Measurements from ENCODE around the gene SCYGR6. TPM values are rescaled to one million over a fixed set of nuclear protein-coding genes. Genes with fewer than 3 reads are reported as not detected.
"Not testable (repeated sequence)": the region's sequence is repeated elsewhere in the genome, so short reads cannot be mapped to it uniquely, and the experiment has no call there.

Gene SCYGR6, protein sequence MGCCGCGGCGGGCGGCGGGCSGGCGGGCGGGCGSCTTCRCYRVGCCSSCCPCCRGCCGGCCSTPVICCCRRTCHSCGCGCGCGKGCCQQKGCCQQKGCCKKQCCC
- not detected for total RNA-seq

DNA sequence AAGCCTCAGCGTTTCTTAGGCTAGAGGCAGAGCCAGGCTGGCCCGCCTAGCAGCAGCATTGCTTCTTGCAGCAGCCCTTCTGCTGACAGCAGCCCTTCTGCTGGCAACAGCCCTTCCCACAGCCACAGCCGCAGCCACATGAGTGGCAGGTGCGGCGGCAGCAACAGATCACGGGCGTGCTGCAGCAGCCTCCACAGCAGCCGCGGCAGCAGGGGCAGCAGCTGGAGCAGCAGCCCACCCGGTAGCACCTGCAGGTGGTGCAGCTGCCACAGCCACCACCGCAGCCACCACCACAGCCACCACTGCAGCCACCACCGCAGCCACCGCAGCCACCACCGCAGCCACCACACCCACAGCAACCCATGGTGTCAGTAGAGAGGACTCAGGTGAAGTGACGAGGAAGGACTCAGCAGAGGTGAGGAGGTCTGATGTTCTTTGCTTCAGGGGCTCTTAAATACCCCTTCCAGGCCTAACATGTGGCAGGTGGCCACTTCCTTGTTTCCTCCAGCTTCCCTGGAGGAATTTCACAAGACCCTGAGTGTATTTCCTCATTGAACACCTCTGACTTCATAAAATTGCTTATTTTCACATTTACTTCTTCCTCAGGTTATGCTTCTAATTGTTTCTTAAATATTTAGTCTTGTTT, at the start of gene SCYGR6:
SCYGR6 (minus strand) TSS at position 364 of the 646 bp plus-strand sequence; CDS start at position 364, 0 bp downstream.
- H3K9me3 Mint-ChIP-seq (ENCODE audit: low read depth), result no peaks in the 10 kb centered on the region
- no peak within 1 kb of the TSS for H3K27ac Mint-ChIP-seq
- CTCF ChIA-PET, result no interaction called here
- H3K4me3 Mint-ChIP-seq, result no peak within 1 kb of the TSS
- H3K4me1 Mint-ChIP-seq, result no peaks in the 10 kb centered on the region
- DNase-seq (no peak), ATAC-seq (no peak)
- H3K27me3 Mint-ChIP-seq, result peaks cover 18% of the 10 kb centered on the region
- no peaks in the 10 kb centered on the region for H3K36me3 Mint-ChIP-seq

DNA sequence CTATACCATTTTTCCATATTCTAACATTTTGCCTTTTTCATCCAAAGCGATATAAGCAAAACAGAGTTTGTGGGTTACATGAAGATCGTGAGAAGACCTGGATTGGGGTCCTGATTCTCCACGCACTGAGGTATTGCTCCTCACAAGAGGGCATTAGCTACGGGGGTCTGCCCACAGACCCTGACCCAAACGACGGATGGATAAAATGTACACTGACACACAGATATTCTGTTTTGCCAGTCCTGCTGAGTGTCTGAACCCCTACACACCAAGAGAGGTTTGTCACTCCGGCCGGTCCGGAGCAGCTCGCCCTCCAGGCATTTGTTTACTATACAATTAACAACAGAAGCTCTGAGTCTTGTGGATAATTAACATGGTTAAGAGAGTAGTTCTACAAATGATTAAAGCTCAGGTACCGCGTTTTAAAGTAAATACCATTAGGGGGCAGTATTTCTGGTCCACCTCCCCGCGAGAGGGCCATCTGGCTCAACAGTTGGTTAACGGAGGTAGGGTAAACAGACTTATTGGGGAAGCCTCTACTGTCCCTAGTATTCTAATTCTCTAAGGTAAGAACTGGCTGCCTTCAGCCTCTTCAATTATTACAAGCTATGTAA, 49.6 kb upstream of the SCYGR6 start:
- Mint-ChIP-seq H3K4me3 (no peak overlapping the region), H3K9me3 (ENCODE audit: low read depth) (no peaks in the 10 kb centered on the region), H3K27ac (no peak overlapping the region), H3K4me1 (peaks cover 3% of the 10 kb centered on the region), H3K27me3 (peaks cover 3% of the 10 kb centered on the region), H3K36me3 (no peaks in the 10 kb centered on the region)
- ATAC-seq, result no peak
- DNase-seq, result no peak
- CTCF ChIA-PET, result interaction anchor here (0.8 to 1.3 kb wide), 5 partner anchors 8 to 1576 kb away, joined by 3 to 4 read pairs (median 3); no protein-coding TSS in a partner anchor

DNA sequence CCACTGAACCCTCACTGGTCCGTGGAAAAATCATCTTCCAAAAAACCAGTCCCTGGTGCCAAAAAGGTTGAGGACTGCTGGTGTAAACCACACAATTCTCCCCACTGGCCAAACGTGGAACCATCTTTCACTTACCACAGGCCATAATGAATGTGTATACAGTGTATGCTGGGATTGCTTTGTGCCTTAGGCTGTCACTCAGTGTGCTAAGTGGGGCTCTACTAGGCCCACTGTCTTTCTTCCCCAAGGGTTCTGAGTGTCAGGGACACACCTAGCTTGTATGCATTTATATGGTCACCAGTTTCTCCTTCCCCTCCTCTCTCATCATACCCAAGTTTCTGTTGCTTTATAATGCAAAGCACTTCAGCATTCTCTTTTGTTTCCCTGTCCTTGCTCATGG, 48.4 kb upstream of the SCYGR6 start:
- Mint-ChIP-seq H3K4me3 (no peak overlapping the region), H3K4me1 (peaks cover 3% of the 10 kb centered on the region), H3K27me3 (no peaks in the 10 kb centered on the region), H3K9me3 (ENCODE audit: low read depth) (no peaks in the 10 kb centered on the region), H3K27ac (no peak overlapping the region), H3K36me3 (no peaks in the 10 kb centered on the region)
- DNase-seq, result no peak
- CTCF ChIA-PET, result interaction anchor here (0.9 to 1.3 kb wide), 2 partner anchors 17 to 115 kb away, joined by 3 to 4 read pairs; no protein-coding TSS in a partner anchor
- ATAC-seq, result no peak

DNA sequence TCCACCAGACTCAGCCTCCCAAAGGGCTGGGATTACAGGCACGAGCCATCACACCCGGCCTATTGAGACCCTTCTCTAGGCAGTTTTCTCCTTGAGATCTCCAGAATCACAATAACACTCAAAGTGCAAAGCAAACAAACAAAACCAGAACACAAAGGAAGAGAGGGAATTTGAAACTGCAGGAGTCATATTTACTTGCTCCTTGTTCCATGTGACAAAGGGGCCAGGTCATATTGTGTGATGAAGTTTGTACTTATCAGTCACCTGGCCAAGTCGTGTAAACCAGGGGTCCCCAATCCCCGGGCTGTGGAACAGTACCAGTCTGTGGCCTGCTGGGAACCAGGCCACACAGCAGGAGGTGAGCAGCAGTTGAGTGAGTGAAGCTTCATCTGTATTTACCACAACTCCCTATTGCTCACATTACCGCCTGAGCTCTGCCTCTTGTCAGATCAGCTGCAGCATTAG, 47.7 kb upstream of the SCYGR6 start:
- Mint-ChIP-seq H3K36me3 (no peaks in the 10 kb centered on the region), H3K27me3 (no peaks in the 10 kb centered on the region), H3K27ac (no peak overlapping the region), H3K9me3 (ENCODE audit: low read depth) (no peaks in the 10 kb centered on the region), H3K4me3 (no peak overlapping the region), H3K4me1 (peaks cover 3% of the 10 kb centered on the region)
- DNase-seq (no peak), ATAC-seq (no peak)
- CTCF ChIA-PET, result no interaction called here

DNA sequence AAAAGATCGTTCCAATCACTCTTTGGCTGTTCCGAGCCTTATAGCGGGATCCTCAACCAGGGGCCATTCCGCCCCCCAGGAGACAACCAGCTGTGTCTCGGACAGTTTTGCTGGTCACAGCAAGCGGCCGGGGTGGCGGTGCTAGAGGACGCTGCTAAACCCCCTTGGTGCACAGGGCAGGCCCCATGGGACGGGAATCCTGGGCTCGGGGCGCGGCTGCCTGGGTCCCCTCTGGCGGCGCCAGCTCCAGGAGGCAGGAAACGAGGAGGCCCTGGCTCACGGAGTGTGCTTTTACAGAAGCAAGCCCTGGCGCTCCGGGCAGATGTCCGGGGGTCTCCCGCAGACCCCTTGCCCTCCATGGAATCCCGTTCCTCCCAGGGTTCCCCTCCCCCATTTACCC, 43.3 kb upstream of the SCYGR6 start:
- CTCF ChIA-PET, result interaction anchor here (1.7 kb wide), 1 partner anchor 16 kb away, joined by 4 read pairs; no protein-coding TSS in a partner anchor
- H3K36me3 Mint-ChIP-seq, result no peaks in the 10 kb centered on the region

DNA sequence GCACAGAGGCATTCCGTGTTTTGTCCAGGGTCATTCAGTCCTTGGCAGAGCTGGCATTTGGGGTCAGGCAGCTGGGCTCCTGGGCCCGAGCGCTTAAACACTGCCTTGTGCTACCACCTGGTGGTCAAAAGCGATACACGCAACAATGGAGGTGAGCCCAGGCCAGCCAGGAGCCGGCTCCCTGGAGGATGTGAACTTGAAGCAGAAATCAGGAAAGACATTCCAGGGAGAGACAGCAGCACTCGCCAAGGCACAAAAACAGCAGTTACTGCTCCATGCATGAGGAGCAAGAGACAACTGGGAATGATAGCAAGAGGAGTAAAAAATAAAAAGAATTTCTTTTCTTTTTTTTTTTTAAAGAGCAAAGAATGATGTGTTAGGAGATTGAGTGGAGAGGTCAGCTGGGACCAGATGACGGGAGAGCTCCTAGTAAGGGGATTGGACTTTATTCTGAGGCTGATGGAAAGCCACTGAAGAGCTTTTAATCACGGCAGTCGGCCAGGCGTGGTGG, 41.9 kb upstream of the SCYGR6 start:
- ATAC-seq (peak; percentile 78), DNase-seq (peak; percentile 68)
- CTCF ChIA-PET, result interaction anchor here (0.6 to 3.2 kb wide), 30 partner anchors 8 to 638 kb away, joined by 3 to 28 read pairs (median 3); no protein-coding TSS in a partner anchor
- peaks cover 2% of the 10 kb centered on the region for H3K27me3 Mint-ChIP-seq
- H3K36me3 Mint-ChIP-seq, result no peaks in the 10 kb centered on the region
- H3K4me1 Mint-ChIP-seq, result peaks cover 2% of the 10 kb centered on the region
- no peak overlapping the region for H3K4me3 Mint-ChIP-seq
- H3K9me3 Mint-ChIP-seq (ENCODE audit: low read depth), result no peaks in the 10 kb centered on the region
- H3K27ac Mint-ChIP-seq, result no peak overlapping the region

More for the DNA sequence above, 43.3 kb upstream of the SCYGR6 start:
- DNase-seq (no peak), ATAC-seq (no peak)
- Mint-ChIP-seq H3K27ac (no peak overlapping the region), H3K4me1 (peaks cover 2% of the 10 kb centered on the region), H3K27me3 (peaks cover 2% of the 10 kb centered on the region), H3K4me3 (no peak overlapping the region), H3K9me3 (ENCODE audit: low read depth) (no peaks in the 10 kb centered on the region)

DNA sequence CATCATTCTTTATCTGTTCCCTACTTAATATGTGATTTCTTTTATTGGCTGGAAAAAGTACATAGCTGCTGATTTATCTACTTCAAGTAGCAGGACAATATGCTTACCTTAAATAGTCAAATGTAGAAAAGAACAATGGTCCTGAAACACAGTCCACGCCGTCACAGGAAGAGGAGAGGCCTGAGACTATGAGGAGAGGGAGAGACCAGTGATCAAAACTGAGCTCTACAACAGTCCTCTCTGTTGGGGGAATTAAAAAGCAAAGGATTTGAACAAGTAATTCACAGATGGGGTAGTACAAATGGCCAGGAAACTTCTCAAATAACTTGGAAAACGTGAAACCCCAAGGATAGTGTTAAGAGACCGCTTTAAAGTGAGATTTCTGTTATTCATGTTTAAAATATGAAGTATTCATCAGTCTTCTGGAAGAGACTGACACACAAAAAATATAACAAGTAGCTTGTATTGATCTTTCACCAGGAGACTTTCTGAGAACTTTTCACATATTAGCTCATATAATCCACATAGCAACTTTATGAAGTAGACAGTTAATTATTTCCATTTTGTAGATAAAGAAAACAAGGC, 41.3 kb upstream of the SCYGR6 start:
- Mint-ChIP-seq H3K9me3 (ENCODE audit: low read depth) (no peaks in the 10 kb centered on the region), H3K27ac (no peak overlapping the region), H3K4me3 (no peak overlapping the region), H3K27me3 (peaks cover 2% of the 10 kb centered on the region), H3K4me1 (peaks cover 2% of the 10 kb centered on the region), H3K36me3 (no peaks in the 10 kb centered on the region)
- ATAC-seq (no peak), DNase-seq (no peak)
- CTCF ChIA-PET, result interaction anchor here (0.6 to 3.2 kb wide), 31 partner anchors 8 to 637 kb away, joined by 3 to 28 read pairs (median 3); no protein-coding TSS in a partner anchor

DNA sequence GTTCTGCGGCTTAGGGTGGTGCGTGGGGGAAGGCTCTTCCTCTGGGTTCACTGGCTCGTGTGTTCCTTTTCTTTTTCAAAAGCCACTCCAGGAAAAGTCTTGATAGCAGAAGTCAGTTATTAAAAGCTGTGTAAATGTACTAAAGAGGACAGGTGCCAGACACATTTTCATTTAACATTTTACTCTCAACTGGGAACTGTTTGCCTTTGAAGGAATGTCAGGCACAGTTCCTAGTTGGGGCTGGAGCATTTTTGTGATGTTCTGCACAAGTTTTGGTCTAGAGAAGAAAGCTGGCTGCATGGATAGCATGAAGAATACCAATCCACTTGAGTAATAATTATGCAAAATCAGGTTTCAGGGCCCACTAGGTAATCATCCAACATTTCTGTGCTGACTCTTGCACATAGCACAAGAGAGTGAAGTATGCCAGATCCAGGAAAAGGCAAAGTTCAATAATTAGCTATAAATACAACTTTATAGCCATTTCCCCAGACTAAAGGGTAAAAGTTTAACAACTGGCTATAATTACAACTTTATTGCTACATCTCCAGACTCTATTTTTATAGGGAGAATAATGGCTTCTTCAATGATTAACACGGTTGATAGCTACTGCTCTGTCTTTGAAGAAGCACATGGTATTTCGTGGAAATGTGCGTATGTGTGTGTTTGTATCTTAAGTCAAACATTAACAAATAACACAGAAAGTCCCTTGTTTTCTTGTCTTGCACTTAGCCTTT, 37.4 kb upstream of the SCYGR6 start:
- no peaks in the 10 kb centered on the region for H3K9me3 Mint-ChIP-seq (ENCODE audit: low read depth)
- H3K27me3 Mint-ChIP-seq, result peaks cover 2% of the 10 kb centered on the region
- H3K27ac Mint-ChIP-seq, result no peak overlapping the region
- DNase-seq (no peak), ATAC-seq (no peak)
- H3K4me3 Mint-ChIP-seq, result no peak overlapping the region
- peaks cover 2% of the 10 kb centered on the region for H3K4me1 Mint-ChIP-seq
- no peaks in the 10 kb centered on the region for H3K36me3 Mint-ChIP-seq
- CTCF ChIA-PET, result no interaction called here

DNA sequence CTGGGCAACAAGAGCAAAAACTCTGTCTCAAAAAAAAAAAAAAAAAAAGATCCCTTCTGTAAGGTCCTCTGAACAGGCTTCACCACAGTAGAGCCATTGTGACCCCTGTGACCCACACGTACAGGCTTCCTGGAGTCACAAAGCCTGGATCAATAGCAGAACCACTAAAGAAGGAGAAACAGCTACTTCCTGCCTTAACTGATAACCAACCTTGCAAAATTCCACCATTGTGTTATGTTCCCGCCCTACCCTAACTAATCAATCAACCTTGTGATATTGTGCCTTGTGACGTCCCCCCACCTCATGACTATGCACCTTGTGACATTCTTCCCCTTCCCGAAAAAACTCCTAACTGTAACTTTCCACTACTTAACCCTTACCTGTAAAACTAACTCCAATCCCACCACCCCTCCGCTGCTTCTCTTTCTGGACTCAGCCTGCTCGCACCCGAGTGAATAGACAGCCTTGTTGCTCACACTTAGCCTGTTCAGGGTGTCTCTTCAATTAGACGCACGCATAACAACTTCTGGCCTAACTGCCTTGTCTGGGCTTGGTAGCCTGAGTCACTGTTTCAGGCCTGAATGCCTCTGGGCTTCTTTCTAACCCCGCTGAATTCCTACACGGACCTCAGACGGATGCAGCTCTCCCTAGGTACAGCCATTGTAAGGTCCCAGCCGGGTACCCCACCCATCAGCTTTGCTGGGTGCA, 35.0 kb upstream of the SCYGR6 start:
- DNase-seq, result no peak
- no peak for ATAC-seq
- H3K27ac Mint-ChIP-seq, result no peak overlapping the region
- H3K27me3 Mint-ChIP-seq, result no peaks in the 10 kb centered on the region
- H3K4me1 Mint-ChIP-seq, result no peaks in the 10 kb centered on the region
- no peaks in the 10 kb centered on the region for H3K9me3 Mint-ChIP-seq (ENCODE audit: low read depth)
- no peak overlapping the region for H3K4me3 Mint-ChIP-seq
- H3K36me3 Mint-ChIP-seq, result no peaks in the 10 kb centered on the region
- CTCF ChIA-PET, result no interaction called here

DNA sequence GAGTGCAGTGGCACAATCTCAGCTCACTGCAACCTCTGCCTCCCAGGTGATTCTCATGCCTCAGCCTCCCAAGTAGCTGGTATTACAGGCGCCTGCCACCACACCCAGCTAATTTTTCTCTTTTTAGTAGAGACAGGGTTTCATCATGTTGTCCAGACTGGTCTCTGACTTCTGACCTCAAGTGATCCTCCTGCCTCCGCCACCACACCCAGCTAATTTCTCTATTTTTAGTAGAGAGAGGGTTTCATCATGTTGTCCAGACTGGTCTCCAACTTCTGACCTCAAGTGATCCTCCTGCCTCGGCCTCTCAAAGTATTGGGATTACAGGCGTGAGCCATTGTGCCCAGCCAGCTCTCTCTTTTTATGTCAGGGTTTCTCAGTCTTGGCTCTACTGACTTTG, 31.7 kb upstream of the SCYGR6 start:
- not testable (repeated sequence) for H3K27ac Mint-ChIP-seq; DNase-seq; H3K36me3 Mint-ChIP-seq; H3K9me3 Mint-ChIP-seq (ENCODE audit: low read depth); H3K4me1 Mint-ChIP-seq; H3K4me3 Mint-ChIP-seq; ATAC-seq; H3K27me3 Mint-ChIP-seq
- CTCF ChIA-PET, result interaction anchor here (1.7 kb wide), 1 partner anchor 17 kb away, joined by 4 read pairs; no protein-coding TSS in a partner anchor

DNA sequence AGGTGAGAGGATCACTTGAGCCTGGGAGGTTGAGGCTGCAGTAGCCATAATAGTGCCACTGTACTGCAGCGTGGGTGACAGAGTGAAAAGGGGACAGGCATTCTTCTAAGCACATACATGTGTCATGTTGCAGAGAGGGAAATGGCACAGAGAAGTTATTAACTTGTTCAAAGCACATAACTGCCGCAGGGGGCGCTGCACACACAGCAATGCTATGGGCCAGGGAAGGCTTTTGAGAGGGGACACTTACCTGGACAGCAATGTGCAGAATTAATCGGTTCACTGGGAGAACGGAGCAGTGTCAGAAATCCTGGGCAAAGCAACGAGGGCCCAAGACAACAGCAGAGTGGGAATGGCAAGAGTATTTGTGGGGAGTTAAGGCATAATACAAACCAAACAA, 23.5 kb upstream of the SCYGR6 start:
- Mint-ChIP-seq H3K27ac (no peak overlapping the region), H3K4me1 (no peaks in the 10 kb centered on the region), H3K9me3 (ENCODE audit: low read depth) (no peaks in the 10 kb centered on the region), H3K36me3 (no peaks in the 10 kb centered on the region), H3K27me3 (no peaks in the 10 kb centered on the region), H3K4me3 (no peak overlapping the region)
- DNase-seq (no peak), ATAC-seq (no peak)
- CTCF ChIA-PET, result no interaction called here

DNA sequence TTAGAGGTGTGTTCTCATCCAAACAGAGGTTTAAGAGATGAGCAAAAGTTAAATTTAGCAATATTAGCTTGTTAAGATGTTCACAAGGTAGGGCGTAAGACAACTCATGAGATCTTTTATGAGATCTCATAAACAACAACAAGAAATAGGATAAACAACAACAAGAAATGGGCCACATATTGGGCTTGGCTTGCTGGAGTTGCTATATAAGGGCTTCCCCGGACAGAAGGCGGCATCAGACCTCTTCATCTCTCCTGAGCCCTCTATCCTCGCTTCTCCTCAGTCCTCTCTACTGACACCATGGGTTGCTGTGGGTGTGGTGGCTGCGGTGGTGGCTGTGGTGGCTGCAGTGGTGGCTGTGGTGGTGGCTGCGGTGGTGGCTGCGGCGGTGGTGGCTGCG, 21.0 kb upstream of the SCYGR6 start, which contains the start of gene SCYGR8:
SCYGR8 (plus strand) TSS at position 301 of the 400 bp plus-strand sequence; CDS start at position 301, 0 bp downstream.
- no peak within 1 kb of the TSS for H3K4me3 Mint-ChIP-seq
- H3K9me3 Mint-ChIP-seq (ENCODE audit: low read depth), result no peaks in the 10 kb centered on the region
- DNase-seq, result no peak
- no peaks in the 10 kb centered on the region for H3K27me3 Mint-ChIP-seq
- ATAC-seq, result no peak
- H3K4me1 Mint-ChIP-seq, result no peaks in the 10 kb centered on the region
- CTCF ChIA-PET, result no interaction called here
- no peaks in the 10 kb centered on the region for H3K36me3 Mint-ChIP-seq
- no peak within 1 kb of the TSS for H3K27ac Mint-ChIP-seq
